ENCODE results near the gene L1CAM.

DNA sequence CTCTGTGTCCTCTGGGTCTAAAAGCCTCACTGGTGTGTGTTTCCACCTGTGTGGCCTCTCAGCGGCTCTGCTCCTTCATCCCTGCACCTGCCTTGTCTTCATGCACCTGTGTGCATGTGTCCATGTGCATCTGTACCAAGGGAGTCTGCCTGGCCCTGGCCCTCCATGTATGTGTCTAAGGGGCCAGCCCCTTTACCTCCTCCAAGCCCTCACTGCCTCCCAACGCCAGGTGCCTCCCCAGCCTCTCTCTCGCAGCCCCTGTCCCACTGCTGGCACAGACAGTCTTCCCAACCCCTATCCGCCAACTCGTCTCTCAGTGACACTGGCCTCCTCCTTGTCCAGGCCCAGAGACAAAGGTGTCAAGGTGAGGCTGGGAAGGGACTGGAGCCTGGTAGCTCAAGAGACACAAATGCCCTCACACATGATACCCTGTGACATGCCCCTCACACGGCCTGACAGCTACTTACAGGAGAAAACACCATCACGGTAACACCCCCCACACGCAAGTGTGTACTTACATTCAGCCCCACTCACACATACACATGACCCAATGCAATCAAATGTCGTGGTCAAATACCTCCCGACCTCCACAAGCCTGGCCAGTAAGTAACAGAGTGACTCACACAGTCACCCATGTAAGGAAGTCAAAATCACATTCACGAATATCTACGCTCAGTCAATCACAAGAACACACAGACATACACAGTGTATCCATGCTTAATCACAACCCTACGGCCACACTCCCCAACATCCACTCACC, 11.4 kb downstream of the L1CAM start:
- TF ChIP-seq REST (IDR thresholded peaks at IDR 0.05; ENCODE audit: insufficient read depth in 1 of 2, low read depth in 2 of 2, low read length in 2 of 2) (no peak), POLR2AphosphoS5 (IDR thresholded peaks at IDR 0.05; ENCODE audit: low read depth, low read length) (no peak)
